Spleen (tissue), 11 donors: Measurements from ENCODE around the gene CUEDC1. TPM values are rescaled to one million over a fixed set of nuclear protein-coding genes. Genes with fewer than 3 reads are reported as not detected.

Experiments used
- DNase-seq: peaks from one replicate; pipeline ENCODE4 v3.0.0-alpha.2; 2020
- H3K27ac ChIP-seq, 8 donors: fragments of 200-600 bp; sonication (generic) in 7 of 8; 1 replicate in 4 of 8; 2 replicates in 4 of 8; pipeline versions ENCODE4 v1.5.0 to v1.8.0; 2016 to 2021; ENCODE audit warnings: inconsistent platforms in 4 of 8, mild to moderate bottlenecking in 4 of 8, moderate library complexity in 1 of 8
- H3K27me3 ChIP-seq, 7 donors: fragments of 200-600 bp; sonication (generic) in 6 of 7; replicated peaks in 1 of 7; 1 replicate in 4 of 7; 2 replicates in 3 of 7; pipeline versions ENCODE4 v1.5.0 to v1.8.0; 2016 to 2021; ENCODE audit warnings: inconsistent platforms in 3 of 7, mild to moderate bottlenecking in 1 of 7
- H3K36me3 ChIP-seq, 6 donors: fragments of 200-600 bp; sonication (generic) in 5 of 6; 1 replicate in 4 of 6; 2 replicates in 2 of 6; pipeline versions ENCODE4 v1.5.0 to v1.8.0; 2016 to 2021; ENCODE audit warnings: inconsistent platforms in 2 of 6
- H3K4me1 ChIP-seq, 6 donors: fragments of 200-600 bp; sonication (generic) in 5 of 6; 1 replicate in 3 of 6; 2 replicates in 3 of 6; pipeline versions ENCODE4 v1.5.0 to v1.8.0; 2016 to 2021; ENCODE audit warnings: inconsistent platforms in 3 of 6
- H3K4me3 ChIP-seq, 8 donors: fragments of 200-600 bp; sonication (generic) in 7 of 8; 1 replicate in 4 of 8; 2 replicates in 4 of 8; pipeline versions ENCODE4 v1.5.0 to v1.8.0; 2016 to 2021; ENCODE audit warnings: inconsistent platforms in 4 of 8, mild to moderate bottlenecking in 4 of 8, moderate library complexity in 2 of 8
- H3K9me3 ChIP-seq, 8 donors: fragments of 200-600 bp; sonication (generic) in 7 of 8; 1 replicate in 4 of 8; 2 replicates in 4 of 8; pipeline versions ENCODE4 v1.5.0 to v1.8.0; 2016 to 2021; ENCODE audit warnings: inconsistent platforms in 4 of 8
- POLR2A ChIP-seq, 3 donors: fragments of 450-650 bp; IDR thresholded peaks; one replicate each; pipeline ENCODE4 v1.5.1; 2017; ENCODE audit warnings: antibody characterized with exemption in 3 of 3, mild to moderate bottlenecking in 1 of 3
- POLR2AphosphoS5 ChIP-seq, 3 donors: sonication (generic); formaldehyde crosslinking; IDR thresholded peaks; one replicate each; pipeline ENCODE4 v1.5.1; 2017; ENCODE audit warnings: antibody characterized with exemption in 3 of 3
- WGBS, 5 donors: extraction: QIAGEN DNeasy Blood & Tissue Kit in 3 of 5; methylation state at CpG; one replicate each; pipeline versions ENCODE4 v1.1.5 to v1.1.7; 2013 to 2018; 5-methylcytosine and 5-hydroxymethylcytosine counted together
- intact Hi-C: fragments of 100-400 bp; cut with DNase I; formaldehyde crosslinking; loops from one replicate; pipeline ENCODE4 v1.15.0; 2023; ENCODE audit warnings: low total_unique reads
- polyA plus RNA-seq, 3 donors: library from polyadenylated mRNA; stranded (reverse); fragments of 200-250 nt; gene quantifications; one replicate each; pipeline ENCODE4 v1.2.1, GENCODE V29; 2013
- total RNA-seq, 7 donors: library from RNA; depleted of rRNA in 3 of 7; stranded (reverse); fragments of >200 nt in 3 of 7; fragmentation: NEBNext Ultra II Directional in 4 of 7; extraction: Animal tissue kit (Norgen Biotek cat#: 25700) in 4 of 7; gene quantifications; one replicate each; pipeline versions ENCODE4 v1.1.0 to v1.2.1, GENCODE V29; 2016 to 2021
- TF ChIP-seq, protein P1 (sequence below), 11 experiments: fragments of 200-600 bp in 7 of 11; fragments of 450-650 bp in 4 of 11; sonication (generic) in 4 of 11; IDR thresholded peaks in 8 of 11; conservative IDR thresholded peaks in 3 of 11; 1 replicate in 7 of 11; 2 replicates in 4 of 11; pipeline versions ENCODE4 v1.4.0 to v1.8.0; 2016 to 2021; ENCODE audit warnings: antibody characterized with exemption in 11 of 11, inconsistent platforms in 4 of 11, mild to moderate bottlenecking in 1 of 11
- donor health status: healthy with polysubstance abuse.
- donor health status: DM: no; HTN: no; CAD: no; lungs with moderate emphysema.
- donor health status: DM: no; HTN: no; CAD: no.
- donor health status: Bipolar disorder and iron deficiency.
- donor health status: healthy.
- donor health status: DM: no; HTN: no; CAD: no.
- donor health status: DM: yes; HTN: yes; CAD: no.

CUEDC1 gene
- total and polyA plus RNA-seq, 10 donors, result 5.4 to 23.5 (median 15.6) TPM

DNA sequence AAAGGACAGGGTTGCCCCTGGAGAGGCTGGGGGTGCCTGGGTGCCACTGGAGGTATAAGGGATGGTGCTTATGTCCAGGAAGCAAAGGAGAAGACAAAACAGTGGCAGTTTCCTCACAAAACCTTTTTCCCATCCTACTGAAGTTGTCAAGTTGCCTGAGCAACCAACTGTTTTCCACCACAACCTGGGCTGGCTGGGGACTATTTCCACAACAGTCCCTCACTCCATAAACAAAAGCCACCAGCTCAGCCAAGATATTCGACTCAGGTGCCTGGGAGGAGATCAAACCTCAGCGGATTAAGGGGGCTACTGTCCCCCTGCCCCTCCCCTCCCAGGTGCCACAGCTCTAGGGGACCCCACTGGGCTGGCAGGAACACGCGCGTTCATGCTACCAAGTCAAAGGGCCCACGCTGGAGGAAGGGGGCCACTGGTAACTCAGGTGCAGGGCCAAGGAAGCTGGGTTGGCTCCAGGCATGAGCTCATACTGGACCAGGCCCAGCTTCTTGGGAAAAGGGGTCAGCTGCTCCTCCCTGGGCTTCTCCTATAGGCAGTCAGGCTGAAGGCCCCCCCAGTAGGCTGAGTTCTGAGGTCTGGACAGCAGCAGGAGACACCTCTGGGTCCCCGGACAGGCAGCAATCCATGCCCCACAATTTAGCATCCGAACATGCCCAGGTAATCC lies 59.7 kb downstream of the CUEDC1 start:
- no peak for DNase-seq
- Histone ChIP-seq H3K4me3 (no peak overlapping the region), H3K4me1 (peaks cover 19 to 93% (median 57%) of the 10 kb centered on the region in 6 donors), H3K36me3 (no peaks in the 10 kb centered on the region), H3K27me3 (peaks cover 0 to 8% (median 0%) of the 10 kb centered on the region in 7 donors), H3K9me3 (no peaks in the 10 kb centered on the region), H3K27ac (no peak overlapping the region)
- 83 to 94% (median 91%) methylated on average over 4 to 8 of the region's 8 CpGs for whole genome bisulfite sequencing, 5 donors
- intact Hi-C loops, result loop anchor here (10.0 kb wide), 1 partner anchor 219 kb away; no protein-coding TSS in a partner anchor
- TF ChIP-seq, protein P1, sequence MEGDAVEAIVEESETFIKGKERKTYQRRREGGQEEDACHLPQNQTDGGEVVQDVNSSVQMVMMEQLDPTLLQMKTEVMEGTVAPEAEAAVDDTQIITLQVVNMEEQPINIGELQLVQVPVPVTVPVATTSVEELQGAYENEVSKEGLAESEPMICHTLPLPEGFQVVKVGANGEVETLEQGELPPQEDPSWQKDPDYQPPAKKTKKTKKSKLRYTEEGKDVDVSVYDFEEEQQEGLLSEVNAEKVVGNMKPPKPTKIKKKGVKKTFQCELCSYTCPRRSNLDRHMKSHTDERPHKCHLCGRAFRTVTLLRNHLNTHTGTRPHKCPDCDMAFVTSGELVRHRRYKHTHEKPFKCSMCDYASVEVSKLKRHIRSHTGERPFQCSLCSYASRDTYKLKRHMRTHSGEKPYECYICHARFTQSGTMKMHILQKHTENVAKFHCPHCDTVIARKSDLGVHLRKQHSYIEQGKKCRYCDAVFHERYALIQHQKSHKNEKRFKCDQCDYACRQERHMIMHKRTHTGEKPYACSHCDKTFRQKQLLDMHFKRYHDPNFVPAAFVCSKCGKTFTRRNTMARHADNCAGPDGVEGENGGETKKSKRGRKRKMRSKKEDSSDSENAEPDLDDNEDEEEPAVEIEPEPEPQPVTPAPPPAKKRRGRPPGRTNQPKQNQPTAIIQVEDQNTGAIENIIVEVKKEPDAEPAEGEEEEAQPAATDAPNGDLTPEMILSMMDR (IDR thresholded peaks at IDR 0.05 in 8 of 11, conservative IDR thresholded peaks at IDR 0.05 in 3 of 11), result no peak
- no peak for TF ChIP-seq POLR2AphosphoS5 (IDR thresholded peaks at IDR 0.05)
- TF ChIP-seq POLR2A (IDR thresholded peaks at IDR 0.05), result no peak

DNA sequence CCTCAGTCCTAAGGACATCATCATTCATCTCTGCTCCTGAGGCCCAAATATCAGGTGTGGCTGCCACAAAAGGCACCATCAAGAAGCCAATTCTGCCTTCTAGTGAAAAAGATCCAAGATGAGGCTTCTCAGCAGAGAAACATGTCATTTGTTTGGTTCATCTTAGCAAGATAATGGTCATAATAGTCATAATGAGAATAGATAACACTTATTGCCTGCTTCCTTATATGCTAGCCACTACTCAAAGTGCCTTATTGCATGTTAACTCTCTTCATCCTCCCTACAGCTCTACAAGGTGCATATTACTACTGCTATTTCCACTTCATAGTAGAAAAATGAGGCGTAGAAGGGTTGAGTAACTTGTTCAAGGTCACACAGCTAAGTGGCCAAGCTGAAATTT lies 60.4 kb downstream of the CUEDC1 start:
- Histone ChIP-seq H3K27me3 (peaks cover 0 to 8% (median 0%) of the 10 kb centered on the region in 7 donors), H3K27ac (peak overlapping the region in 2 of 8 donors; percentile 87 to 92), H3K4me3 (no peak overlapping the region), H3K4me1 (peaks cover 17 to 93% (median 56%) of the 10 kb centered on the region in 6 donors), H3K9me3 (no peaks in the 10 kb centered on the region), H3K36me3 (no peaks in the 10 kb centered on the region)
- WGBS, 5 donors, result 81 to 100% (median 91%) methylated on average over 1 of the region's 1 CpG
- intact Hi-C loops, result loop anchor here (5.0 to 10.0 kb wide), 2 partner anchors 102 to 220 kb away; no protein-coding TSS in a partner anchor
- TF ChIP-seq, protein P1 (IDR thresholded peaks at IDR 0.05 in 8 of 11, conservative IDR thresholded peaks at IDR 0.05 in 3 of 11), result no peak
- TF ChIP-seq POLR2AphosphoS5 (IDR thresholded peaks at IDR 0.05), result no peak
- no peak for TF ChIP-seq POLR2A (IDR thresholded peaks at IDR 0.05)
- DNase-seq, result no peak

DNA sequence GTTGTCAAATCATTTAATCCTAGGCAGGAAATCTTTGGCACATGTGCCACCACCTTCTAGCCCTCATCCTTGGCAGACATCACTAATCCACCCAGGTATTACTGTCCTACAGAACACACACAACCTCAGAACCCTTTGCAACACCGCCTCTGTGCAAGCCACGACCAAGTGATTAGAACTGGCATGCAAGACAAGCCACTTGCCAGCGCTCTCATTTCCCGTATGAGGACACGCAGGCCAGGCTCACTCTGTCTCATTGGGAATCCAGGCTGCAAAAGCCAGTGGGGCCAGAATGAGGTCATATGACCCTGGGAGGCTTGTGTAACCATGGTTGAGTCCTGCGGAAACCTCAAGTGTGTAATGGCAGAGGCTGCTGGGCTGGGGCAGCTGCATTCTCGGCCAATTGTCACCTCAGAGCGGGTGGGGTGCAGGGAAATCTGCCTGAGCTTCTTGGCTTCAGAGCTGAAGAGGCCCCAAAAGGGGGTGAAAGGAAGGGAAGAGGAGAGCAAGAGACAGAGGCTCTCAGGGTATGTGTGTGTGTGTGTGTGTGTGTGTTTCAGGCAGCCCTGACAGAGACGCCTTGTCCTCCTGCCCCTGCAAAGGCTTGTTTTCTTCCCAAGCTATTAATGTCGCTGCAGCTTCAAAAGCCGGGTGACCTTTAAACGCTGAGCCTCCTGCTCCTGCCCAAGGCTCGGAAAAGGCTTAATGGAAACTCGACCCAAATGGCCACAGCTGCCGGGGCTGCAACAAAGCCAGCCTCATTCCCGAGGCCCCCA lies 62.2 kb downstream of the CUEDC1 start:
- peaks cover 7 to 83% (median 47%) of the 10 kb centered on the region in 6 donors for H3K4me1 ChIP-seq
- H3K4me3 ChIP-seq, result peak overlapping the region in 3 of 8 donors; percentile 18 to 44 (median 19)
- 15 to 28% (median 22%) methylated on average over 12 to 16 of the region's 16 CpGs for WGBS, 5 donors
- peak; percentile 90 for DNase-seq
- peaks cover 0 to 8% (median 0%) of the 10 kb centered on the region in 7 donors for H3K27me3 ChIP-seq
- H3K9me3 ChIP-seq, result no peaks in the 10 kb centered on the region
- TF ChIP-seq POLR2A (IDR thresholded peaks at IDR 0.05), result no peak
- TF ChIP-seq, protein P1 (IDR thresholded peaks at IDR 0.05 in 8 of 11, conservative IDR thresholded peaks at IDR 0.05 in 3 of 11), result peak in 3 of 11 experiments; percentile 1 to 35 (median 6)
- peak; percentile 7 to 79 (median 76) for TF ChIP-seq POLR2AphosphoS5 (IDR thresholded peaks at IDR 0.05)
- no peaks in the 10 kb centered on the region for H3K36me3 ChIP-seq
- intact Hi-C loops, result loop anchor here (5.0 to 10.0 kb wide), 2 partner anchors 104 to 222 kb away; no protein-coding TSS in a partner anchor
- peak overlapping the region; percentile 53 to 92 (median 86) for H3K27ac ChIP-seq
